GM18526 (cell line): ENCODE data around the gene ITGA2B.

Experiments
- POLR2A ChIP-seq: IDR thresholded peaks from 3 replicates; pipeline ENCODE4 v1.6.1; 2011; ENCODE audit not compliant: insufficient read length; ENCODE audit errors: extremely low read depth

The ITGA2B gene

DNA sequence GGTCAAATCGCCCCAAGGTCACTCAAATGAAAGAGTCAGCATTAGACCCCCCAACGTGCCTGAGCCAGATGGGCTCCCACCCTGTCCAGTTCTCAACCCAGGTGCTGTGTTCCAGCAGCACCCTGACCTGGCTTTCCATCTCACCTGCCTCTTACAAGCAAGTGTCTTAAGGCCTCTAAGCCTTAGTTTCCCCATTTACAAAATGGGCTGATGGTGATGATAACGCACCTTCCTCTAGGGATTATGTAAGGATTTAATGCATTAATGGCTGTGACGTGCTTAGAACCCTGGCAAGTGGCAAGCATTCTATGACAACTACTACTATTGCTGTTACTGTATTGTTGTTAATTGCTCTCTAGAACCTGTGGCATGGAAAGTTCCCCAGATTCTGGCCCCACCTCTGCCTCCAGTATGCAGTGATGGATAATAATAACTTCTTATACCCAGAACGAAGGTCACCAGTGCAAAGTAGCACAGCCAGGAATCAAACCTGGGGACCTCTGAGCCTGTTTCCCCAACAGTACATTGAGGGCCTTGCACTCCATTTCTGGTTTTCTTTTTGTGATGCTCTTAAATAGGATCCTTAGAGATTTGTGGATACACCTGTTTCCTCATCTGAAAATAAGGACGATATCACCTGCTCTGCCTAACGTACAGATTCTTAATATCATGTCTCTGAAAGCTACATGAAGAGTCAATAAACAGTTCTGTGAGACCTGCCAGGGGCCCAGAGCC is 61.6 kb downstream of the ITGA2B start:
- TF ChIP-seq POLR2A, result no peak

GRCh38 chr17:44326861-44327444 is 62.5 kb downstream of the ITGA2B start:
- peak; percentile 51 for TF ChIP-seq POLR2A

DNA sequence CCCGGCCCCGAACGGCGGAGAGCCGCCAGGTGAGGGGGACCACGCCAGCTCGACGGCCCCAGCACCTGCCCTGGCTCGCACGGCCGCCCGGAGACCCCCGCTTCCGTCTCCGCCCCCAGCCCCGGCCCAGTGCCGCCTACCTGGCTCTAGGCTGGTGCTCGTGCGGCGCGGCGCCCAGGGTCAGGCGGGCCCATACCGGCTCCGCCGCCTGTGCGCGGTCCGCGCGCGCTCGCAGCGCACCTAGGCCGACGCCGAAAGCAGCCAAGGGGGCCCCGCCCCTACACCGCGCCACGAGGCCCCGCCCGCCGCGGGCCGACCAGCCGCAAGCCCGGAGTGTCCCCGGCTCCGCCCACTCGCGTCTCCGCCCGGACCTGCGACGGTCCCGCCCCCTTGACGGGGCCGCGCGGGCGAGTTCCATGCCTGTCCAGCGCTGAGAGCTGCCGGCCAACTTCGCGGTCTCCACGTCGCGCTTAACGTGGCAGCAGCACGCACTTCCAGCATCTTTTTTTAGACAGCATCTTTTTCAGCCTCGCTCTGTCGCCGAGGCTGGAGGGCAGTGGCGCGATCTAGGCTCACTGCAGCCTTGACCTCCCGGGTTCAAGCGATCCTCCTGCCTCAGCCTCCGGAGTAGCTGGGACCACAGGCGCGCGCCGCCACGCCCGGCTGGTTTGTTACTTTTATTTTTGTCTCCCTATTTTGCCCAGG is 64.7 kb downstream of the ITGA2B start, which contains the start of gene SLC25A39:
Gene SLC25A39 (minus strand): TSS at position 253 of the 705 bp plus-strand sequence. CDS start 1,261 bp downstream, outside the sequence.
- peak; percentile 79 for TF ChIP-seq POLR2A

DNA sequence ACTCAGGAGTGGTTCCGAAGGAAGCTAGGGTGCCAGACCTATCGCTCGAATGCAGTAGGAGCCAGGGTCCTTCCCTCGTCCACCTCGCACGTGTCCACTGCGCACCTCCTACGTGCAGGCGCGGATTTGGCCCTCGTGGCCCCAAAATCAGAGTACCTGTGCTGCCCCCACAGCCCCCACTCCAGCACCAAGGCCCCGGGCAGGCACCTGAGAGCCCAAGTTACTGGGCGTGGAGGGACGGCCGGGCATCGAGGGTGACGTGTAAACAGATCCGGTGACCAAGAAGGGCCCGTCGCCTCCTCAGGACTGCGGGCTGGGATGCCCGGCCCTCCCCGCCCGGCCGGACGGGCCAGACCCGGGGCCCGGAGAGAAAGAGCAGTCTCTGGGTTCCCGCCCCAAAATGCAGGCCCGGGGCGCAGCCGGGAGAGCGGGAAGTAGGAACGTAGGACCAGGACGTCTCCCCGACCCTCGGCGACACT is 65.3 kb downstream of the ITGA2B start:
- no peak for TF ChIP-seq POLR2A

- TF ChIP-seq POLR2A, result no peak
Observed at GRCh38 chr17:44323359-44324091, 65.9 kb downstream of the ITGA2B start.

- TF ChIP-seq POLR2A, result no peak
Observed at GRCh38 chr17:44322236-44322895, 67.1 kb downstream of the ITGA2B start.
